Measurements from ENCODE around the gene CCDC170. TPM values are rescaled to one million over a fixed set of nuclear protein-coding genes. Genes with fewer than 3 reads are reported as not detected.
"Not testable (repeated sequence)": the region's sequence is repeated elsewhere in the genome, so short reads cannot be mapped to it uniquely, and the experiment has no call there.

Gene CCDC170
- total RNA-seq, 2 donors from 2014 or later: 0.11 to 0.20 TPM

GRCh38 chr6:151451950-151452749 is 41.7 kb upstream of the CCDC170 start, which contains the start of gene RMND1:
Gene RMND1, minus strand, starts transcription at chr6:151452126. Its CDS starts 6,315 bp downstream, at chr6:151445811.
- Histone ChIP-seq H3K9me3 (no peaks in the 10 kb centered on the region), H3K4me3 (peak within 1 kb of the TSS; percentile 80 to 95), H3K4me1 (peaks cover 0 to 26% of the 10 kb centered on the region in 2 donors), H3K27ac (peak within 1 kb of the TSS; percentile 93 to 97), H3K27me3 (no peaks in the 10 kb centered on the region), H3K36me3 (no peaks in the 10 kb centered on the region)
- no peak for TF ChIP-seq CTCF (IDR thresholded peaks at IDR 0.05)
- DNase-seq (ENCODE audit: low spot score): peak; percentile 100

DNA sequence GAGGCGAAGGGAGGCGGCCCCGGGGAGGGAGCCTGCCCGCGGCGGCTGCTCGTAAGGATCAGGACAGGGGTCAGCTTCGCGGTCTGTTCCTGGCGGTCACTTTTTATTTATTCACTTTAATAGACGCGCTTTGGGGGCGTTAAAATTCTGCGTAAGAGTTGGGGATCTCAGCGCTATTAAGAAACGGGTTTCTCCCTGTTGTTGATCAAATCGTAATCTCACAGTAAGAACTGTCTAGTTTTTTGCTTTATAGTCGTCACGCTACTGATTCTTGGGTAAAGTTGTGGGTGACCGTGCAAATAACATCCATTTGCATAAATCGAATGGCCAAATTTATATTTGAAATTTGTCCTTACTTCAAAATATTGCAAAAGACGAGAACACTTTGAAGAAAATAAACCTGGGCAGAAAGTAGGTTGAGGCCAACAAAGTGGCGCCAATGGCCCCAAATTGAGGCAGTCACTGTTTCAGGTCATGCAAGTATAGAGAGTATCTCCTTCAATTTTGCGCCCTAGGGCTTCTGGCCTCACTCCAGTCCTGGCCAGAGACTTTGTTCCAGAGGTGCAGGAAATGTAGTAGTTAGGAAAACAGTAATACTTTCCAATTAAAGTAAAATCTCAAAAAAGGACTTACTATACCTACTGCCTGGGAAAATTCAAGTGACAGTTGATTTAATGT is 40.9 kb upstream of the CCDC170 start:
- H3K4me3 ChIP-seq: peak overlapping the region; percentile 80 to 95
- H3K27ac ChIP-seq: peak overlapping the region; percentile 93 to 97
- no peaks in the 10 kb centered on the region for H3K9me3 ChIP-seq
- no peaks in the 10 kb centered on the region for H3K27me3 ChIP-seq
- DNase-seq (ENCODE audit: low spot score): peak; percentile 67
- peaks cover 0 to 27% of the 10 kb centered on the region in 2 donors for H3K4me1 ChIP-seq
- no peak for TF ChIP-seq CTCF (IDR thresholded peaks at IDR 0.05)
- H3K36me3 ChIP-seq: no peaks in the 10 kb centered on the region

DNA sequence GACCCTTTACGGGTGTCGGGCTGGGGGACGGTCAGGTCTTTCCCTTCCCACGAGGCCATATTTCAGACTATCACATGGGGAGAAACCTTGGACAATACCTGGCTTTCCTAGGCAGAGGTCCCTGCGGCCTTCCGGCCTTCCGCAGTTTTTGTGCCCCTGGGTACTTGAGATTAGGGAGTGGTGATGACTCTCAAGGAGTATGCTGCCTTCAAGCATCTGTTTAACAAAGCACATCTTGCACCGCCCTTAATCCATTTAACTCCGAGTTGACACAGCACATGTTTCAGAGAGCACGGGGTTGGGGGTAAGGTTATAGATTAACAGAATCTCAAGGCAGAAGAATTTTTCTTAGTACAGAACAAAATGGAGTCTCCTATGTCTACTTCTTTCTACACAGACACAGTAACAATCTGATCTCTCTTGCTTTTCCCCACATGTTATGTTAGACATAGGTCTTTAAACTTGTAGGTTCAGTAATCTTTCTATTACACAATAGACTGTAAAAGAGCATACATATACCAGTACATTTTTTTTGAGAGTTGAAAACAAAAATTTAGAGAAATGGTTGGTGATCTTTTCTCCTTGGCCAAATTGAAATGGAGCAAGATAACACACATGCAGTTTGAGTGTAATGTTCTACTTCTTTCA is 37.9 kb upstream of the CCDC170 start:
- not testable (repeated sequence) for DNase-seq (ENCODE audit: low spot score); H3K27me3 ChIP-seq; H3K4me3 ChIP-seq; H3K9me3 ChIP-seq; H3K27ac ChIP-seq
- Histone ChIP-seq H3K4me1 (peaks cover 0 to 27% of the 10 kb centered on the region in 2 donors), H3K36me3 (peaks cover 21% of the 10 kb centered on the region)

DNA sequence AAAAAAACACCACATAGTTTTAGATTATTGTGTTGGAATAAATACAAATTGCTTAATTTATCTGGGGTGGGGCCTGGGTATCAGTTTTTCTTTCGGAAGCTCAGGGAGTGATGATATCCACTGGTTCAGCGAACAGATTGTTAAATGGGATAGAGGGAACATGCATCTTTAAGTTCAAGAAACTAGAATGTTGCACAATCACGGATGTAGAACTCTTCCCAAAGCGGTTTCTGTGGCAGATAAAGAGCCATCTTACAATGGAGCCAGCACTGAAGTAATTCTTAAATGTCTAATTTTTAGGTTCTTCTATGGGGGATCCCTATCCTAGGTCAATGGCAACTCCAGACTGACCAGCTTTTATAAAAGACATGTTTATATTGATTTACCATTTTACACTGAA is 32.1 kb upstream of the CCDC170 start:
- DNase-seq (ENCODE audit: low spot score): no peak

GRCh38 chr6:151464702-151465101 is 29.1 kb upstream of the CCDC170 start:
- no peaks in the 10 kb centered on the region for H3K9me3 ChIP-seq
- no peaks in the 10 kb centered on the region for H3K27me3 ChIP-seq
- peaks cover 19% of the 10 kb centered on the region for H3K36me3 ChIP-seq
- H3K4me3 ChIP-seq: no peak overlapping the region
- H3K27ac ChIP-seq: no peak overlapping the region
- no peak for DNase-seq (ENCODE audit: low spot score)
- no peak for TF ChIP-seq CTCF (IDR thresholded peaks at IDR 0.05)
- H3K4me1 ChIP-seq: no peaks in the 10 kb centered on the region

More for the DNA sequence above, 32.1 kb upstream of the CCDC170 start:
- no peaks in the 10 kb centered on the region for H3K27me3 ChIP-seq
- no peak for TF ChIP-seq CTCF (IDR thresholded peaks at IDR 0.05)
- H3K4me3 ChIP-seq: no peak overlapping the region
- H3K4me1 ChIP-seq: peaks cover 0 to 4% of the 10 kb centered on the region in 2 donors
- H3K36me3 ChIP-seq: peaks cover 21% of the 10 kb centered on the region
- H3K27ac ChIP-seq: no peak overlapping the region
- no peaks in the 10 kb centered on the region for H3K9me3 ChIP-seq

Measured in right atrium auricular region (tissue), 2 donors.